ENCODE results near the gene USH2A. TPM values are rescaled to one million over a fixed set of nuclear protein-coding genes. Genes with fewer than 3 reads are reported as not detected.

The USH2A gene
- total RNA-seq, 4 donors from 2014 or later = 0.14 TPM; not detected in 3

GRCh38 chr1:216034506-216034905 is 388.7 kb downstream of the USH2A start:
- intact Hi-C loops (cut with DNase I; ENCODE audit: low total_unique reads) = no loop called here
- H3K4me3 ChIP-seq = no peak overlapping the region
- DNase-seq = no peak
- no peaks in the 10 kb centered on the region for H3K4me1 ChIP-seq
- no peak overlapping the region for H3K27ac ChIP-seq
- H3K27me3 ChIP-seq = no peaks in the 10 kb centered on the region
- TF ChIP-seq, protein P1, sequence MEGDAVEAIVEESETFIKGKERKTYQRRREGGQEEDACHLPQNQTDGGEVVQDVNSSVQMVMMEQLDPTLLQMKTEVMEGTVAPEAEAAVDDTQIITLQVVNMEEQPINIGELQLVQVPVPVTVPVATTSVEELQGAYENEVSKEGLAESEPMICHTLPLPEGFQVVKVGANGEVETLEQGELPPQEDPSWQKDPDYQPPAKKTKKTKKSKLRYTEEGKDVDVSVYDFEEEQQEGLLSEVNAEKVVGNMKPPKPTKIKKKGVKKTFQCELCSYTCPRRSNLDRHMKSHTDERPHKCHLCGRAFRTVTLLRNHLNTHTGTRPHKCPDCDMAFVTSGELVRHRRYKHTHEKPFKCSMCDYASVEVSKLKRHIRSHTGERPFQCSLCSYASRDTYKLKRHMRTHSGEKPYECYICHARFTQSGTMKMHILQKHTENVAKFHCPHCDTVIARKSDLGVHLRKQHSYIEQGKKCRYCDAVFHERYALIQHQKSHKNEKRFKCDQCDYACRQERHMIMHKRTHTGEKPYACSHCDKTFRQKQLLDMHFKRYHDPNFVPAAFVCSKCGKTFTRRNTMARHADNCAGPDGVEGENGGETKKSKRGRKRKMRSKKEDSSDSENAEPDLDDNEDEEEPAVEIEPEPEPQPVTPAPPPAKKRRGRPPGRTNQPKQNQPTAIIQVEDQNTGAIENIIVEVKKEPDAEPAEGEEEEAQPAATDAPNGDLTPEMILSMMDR (IDR thresholded peaks at IDR 0.05) = no peak
- no peak for TF ChIP-seq POLR2A (IDR thresholded peaks at IDR 0.05)
- H3K36me3 ChIP-seq = no peaks in the 10 kb centered on the region
- H3K9me3 ChIP-seq = no peaks in the 10 kb centered on the region

- intact Hi-C loops (cut with DNase I; ENCODE audit: low total_unique reads) = no loop called here
- no peak overlapping the region for H3K27ac ChIP-seq
These were observed 390.2 kb downstream of the USH2A start for GRCh38 chr1:216032961-216033614.

GRCh38 chr1:216032284-216032683 is 391.0 kb downstream of the USH2A start:
- Histone ChIP-seq H3K4me3 (no peak overlapping the region), H3K27me3 (no peaks in the 10 kb centered on the region), H3K27ac (no peak overlapping the region), H3K4me1 (no peaks in the 10 kb centered on the region), H3K36me3 (no peaks in the 10 kb centered on the region), H3K9me3 (no peaks in the 10 kb centered on the region)
- DNase-seq = no peak
- intact Hi-C loops (cut with DNase I; ENCODE audit: low total_unique reads) = no loop called here
- TF ChIP-seq POLR2A (IDR thresholded peaks at IDR 0.05) = no peak
- TF ChIP-seq, protein P1 (IDR thresholded peaks at IDR 0.05) = no peak

More at GRCh38 chr1:216032961-216033614, 390.2 kb downstream of the USH2A start:
- Histone ChIP-seq H3K4me1 (no peaks in the 10 kb centered on the region), H3K27me3 (no peaks in the 10 kb centered on the region), H3K9me3 (no peaks in the 10 kb centered on the region), H3K4me3 (no peak overlapping the region), H3K36me3 (no peaks in the 10 kb centered on the region)
- DNase-seq = no peak
- TF ChIP-seq, protein P1 (IDR thresholded peaks at IDR 0.05) = no peak
- no peak for TF ChIP-seq POLR2A (IDR thresholded peaks at IDR 0.05)

DNA sequence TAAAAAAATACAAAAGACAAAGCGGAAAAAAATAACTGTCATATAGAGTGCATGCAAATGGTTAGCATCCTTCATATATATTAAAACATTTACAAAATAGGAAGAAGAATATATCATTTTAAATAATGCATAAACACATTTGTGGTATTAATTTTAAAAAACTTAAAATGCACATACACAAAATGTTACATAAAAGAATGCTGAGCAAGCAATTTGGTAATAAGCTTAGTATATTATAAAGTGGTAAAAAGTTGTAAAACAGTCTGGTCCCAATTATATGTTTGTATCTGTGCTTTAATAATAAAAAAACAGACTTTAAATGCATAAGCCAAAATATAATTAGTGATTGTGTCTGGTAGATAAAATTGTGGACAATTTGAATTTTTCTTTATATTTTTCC is 394.6 kb downstream of the USH2A start:
- H3K27me3 ChIP-seq = no peaks in the 10 kb centered on the region
- no peak for DNase-seq
- no peak for TF ChIP-seq POLR2A (IDR thresholded peaks at IDR 0.05)
- TF ChIP-seq, protein P1 (IDR thresholded peaks at IDR 0.05) = no peak
- intact Hi-C loops (cut with DNase I; ENCODE audit: low total_unique reads) = no loop called here
- H3K4me3 ChIP-seq = no peak overlapping the region
- H3K27ac ChIP-seq = no peak overlapping the region
- H3K9me3 ChIP-seq = no peaks in the 10 kb centered on the region
- no peaks in the 10 kb centered on the region for H3K4me1 ChIP-seq
- no peaks in the 10 kb centered on the region for H3K36me3 ChIP-seq

- no peak overlapping the region for H3K27ac ChIP-seq
These were observed 398.7 kb downstream of the USH2A start for GRCh38 chr1:216024546-216024945.

More at GRCh38 chr1:216024546-216024945, 398.7 kb downstream of the USH2A start:
- intact Hi-C loops (cut with DNase I; ENCODE audit: low total_unique reads) = no loop called here
- Histone ChIP-seq H3K4me1 (no peaks in the 10 kb centered on the region), H3K36me3 (no peaks in the 10 kb centered on the region), H3K9me3 (no peaks in the 10 kb centered on the region), H3K27me3 (no peaks in the 10 kb centered on the region), H3K4me3 (no peak overlapping the region)
- no peak for DNase-seq
- no peak for TF ChIP-seq POLR2A (IDR thresholded peaks at IDR 0.05)
